HTR-8/SVneo (cell line): ENCODE data around the gene CYTIP.

Experiments
- DNase-seq: peaks from one replicate; pipeline ENCODE4 v3.0.0; 2011; ENCODE audit warnings: low spot score, mixed read lengths; ENCODE audit not compliant: insufficient read length
- FAIRE-seq: peaks from 2 replicates; lab custom pipeline; 2011; peaks lifted over from hg19 to GRCh38; lab: Jason Lieb, UNC

Gene CYTIP

GRCh38 chr2:157465554-157465953 is 21.7 kb upstream of the CYTIP start:
- FAIRE-seq (no peak), DNase-seq (no peak)

- FAIRE-seq = no peak
- DNase-seq = no peak
Observed at GRCh38 chr2:157463002-157463401, 19.1 kb upstream of the CYTIP start.

- DNase-seq (no peak), FAIRE-seq (no peak)
Observed at GRCh38 chr2:157460897-157461296, 17.0 kb upstream of the CYTIP start.

DNA sequence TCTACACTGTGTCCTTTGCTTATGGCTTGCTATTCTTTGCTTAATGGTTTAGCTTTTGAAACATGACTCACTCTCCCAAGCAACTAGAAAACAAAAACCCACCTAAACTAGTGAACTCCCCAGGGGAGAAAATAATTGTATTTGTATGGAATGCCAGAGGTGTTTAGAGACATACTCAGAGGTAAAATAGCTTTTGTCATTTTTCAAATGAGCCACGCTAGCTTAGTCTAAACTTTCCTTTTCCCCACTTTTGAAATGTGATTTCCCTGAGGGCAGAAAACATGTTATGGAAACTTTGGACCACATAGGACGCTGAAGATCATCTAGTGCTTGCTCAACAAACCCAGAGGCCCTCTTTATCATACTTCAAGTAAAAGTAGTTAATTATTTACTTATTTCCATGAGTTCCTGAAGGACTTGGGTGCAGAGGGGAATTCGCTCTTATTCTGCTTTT is 16.5 kb upstream of the CYTIP start:
- FAIRE-seq (no peak), DNase-seq (no peak)

DNA sequence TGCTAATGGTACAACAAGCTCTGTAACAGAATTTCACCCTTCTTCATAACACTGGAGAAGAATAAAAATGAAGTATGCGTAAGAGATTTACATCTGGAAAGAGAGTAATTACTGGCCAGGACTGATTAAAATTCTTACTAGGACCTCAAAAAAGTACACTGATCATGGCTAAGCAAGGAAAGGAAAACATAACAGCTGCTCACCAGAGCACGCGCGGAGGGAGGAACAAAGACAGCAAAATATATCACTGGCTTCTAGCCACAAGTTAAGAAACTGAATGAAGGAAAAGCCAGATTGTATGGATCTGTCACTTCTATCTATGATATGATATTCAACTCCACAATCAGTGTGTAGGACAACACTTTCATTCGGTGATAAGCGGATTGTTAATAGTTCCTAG is 15.6 kb upstream of the CYTIP start:
- no peak for DNase-seq
- no peak for FAIRE-seq

DNA sequence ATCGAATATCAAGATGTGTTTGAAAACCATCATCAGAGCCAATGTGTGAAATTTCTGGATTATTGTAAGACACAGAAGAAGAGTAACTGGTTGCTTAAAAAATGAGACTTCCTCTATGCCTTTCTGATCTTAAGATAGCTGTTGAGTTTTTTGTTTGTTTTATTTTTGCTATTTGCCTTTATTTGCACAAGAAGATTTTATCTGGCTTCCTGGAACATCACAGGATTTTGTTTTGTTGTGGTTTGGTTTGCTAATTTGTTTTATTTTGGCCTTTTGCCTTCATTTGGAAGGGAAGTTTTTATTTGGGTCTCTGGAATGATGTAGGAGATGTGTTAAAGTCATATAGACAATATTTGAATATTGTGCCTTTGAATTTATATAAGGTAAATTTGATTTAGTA is 3.9 kb upstream of the CYTIP start:
- FAIRE-seq = no peak

DNA sequence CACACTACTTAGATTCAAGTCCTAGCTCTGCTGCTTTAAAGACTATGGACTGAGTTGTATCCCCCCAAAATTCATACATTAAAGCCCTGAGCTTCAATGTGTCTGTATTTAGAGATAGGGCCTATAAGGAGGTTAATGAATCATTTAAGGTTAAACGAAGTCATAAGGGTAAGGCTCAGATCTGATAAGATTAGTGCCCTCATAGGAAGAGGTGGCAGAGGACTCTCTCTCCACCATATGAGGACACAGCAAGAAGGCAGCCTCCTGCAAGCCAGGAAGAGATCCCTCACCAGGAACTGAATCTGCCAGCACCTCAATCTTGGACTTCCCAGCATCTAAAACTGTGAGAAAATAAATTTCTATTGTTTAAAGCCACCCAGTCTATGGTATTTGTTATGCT is 3.1 kb upstream of the CYTIP start:
- no peak for FAIRE-seq

More for the DNA sequence above, 3.9 kb upstream of the CYTIP start:
- no peak for DNase-seq

GRCh38 chr2:157444641-157445040 is 752 bp upstream of the CYTIP start:
- no peak for FAIRE-seq

More for the DNA sequence above, 3.1 kb upstream of the CYTIP start:
- DNase-seq = no peak

GRCh38 chr2:157443090-157443489 is 799 bp downstream of the CYTIP start:
- DNase-seq = no peak
- FAIRE-seq = no peak

More at GRCh38 chr2:157444641-157445040, 752 bp upstream of the CYTIP start:
- DNase-seq = no peak

DNA sequence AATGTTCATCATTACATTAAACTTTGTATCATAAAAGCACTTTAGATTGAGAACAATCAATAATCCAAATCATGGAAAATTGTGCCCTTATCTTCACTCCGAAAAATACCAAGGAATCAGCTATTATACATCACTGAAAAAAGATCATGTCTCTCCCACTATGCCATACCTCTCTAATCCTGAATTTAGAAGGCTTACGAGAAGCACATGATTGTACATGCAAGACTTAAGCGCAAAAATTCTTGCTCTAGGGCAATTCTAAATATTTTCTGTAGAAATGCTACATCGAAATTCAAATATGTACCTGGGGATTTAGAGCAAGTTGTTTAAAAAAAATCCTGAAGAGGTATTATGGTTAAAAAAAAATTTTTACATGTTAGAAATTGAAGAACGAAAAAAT is 1.3 kb downstream of the CYTIP start:
- no peak for DNase-seq
- FAIRE-seq = no peak

- no peak for DNase-seq
- no peak for FAIRE-seq
Observed at GRCh38 chr2:157442191-157442590, 1.7 kb downstream of the CYTIP start.

DNA sequence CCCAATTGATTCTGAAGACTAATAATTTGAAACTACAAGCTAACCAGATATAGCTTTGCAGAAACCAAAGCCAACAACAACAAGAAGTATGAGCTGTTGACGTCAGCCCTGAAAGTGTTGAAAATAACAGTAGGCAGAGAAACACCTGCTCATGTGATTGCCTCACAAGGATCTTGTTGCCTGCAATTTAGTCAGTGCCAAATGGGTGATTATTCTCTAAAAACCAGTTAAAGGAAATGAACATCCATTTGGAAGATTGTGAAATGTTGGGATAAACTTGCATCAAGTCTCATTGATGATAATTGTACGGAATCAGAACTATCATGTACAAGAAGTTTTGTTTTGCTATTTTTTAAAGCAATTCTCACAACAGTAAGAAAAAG is 2.8 kb downstream of the CYTIP start:
- no peak for FAIRE-seq
- DNase-seq = no peak

DNA sequence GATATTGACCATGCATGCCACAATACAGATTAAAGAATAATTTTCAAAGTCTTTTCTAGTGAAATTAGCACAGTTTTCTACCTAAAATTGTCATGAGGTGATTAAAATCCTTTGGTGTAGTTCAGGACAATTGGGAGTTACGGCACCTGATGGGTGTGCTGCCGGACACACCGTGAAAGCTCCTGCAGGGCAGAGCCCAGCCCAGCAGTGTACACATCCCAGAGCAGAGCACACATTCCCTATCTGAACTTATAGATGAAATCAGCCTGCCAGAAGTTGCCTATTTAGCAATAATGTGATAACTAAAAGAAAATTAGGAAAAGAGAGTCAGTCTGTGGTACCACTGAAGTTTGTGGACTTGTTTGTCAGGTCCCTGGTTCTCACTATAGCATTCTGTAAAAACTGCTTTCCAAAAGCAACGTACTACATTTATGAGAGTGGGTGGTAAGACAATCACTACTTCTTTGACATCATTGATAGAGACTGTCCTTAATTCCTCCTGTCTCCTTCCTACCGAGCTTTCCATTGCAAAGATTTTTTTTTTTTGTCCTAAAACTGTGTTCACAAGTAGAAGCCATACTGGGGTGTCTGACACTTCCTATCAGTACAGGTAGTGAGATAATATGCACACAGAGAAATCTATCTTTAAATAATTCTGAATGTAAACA is 3.4 kb downstream of the CYTIP start:
- DNase-seq = no peak
- FAIRE-seq = no peak

DNA sequence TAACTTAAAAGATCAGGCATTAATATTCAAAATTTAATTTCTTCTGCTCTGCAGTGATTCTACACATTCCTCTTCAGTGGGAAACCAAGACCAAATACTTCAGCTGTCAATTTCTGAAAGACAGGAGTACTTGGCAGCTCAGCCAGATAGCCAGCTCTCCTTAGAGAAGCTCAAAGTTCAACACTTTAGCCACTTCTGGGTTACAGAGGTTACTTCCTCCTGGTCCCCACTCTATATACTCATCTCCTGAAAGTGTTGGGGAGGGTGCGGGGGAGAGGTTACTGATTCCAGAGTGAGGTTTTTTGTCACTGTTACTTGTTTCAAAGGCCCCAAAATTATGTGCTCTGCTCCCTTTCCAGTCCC is 4.1 kb downstream of the CYTIP start:
- no peak for FAIRE-seq

DNA sequence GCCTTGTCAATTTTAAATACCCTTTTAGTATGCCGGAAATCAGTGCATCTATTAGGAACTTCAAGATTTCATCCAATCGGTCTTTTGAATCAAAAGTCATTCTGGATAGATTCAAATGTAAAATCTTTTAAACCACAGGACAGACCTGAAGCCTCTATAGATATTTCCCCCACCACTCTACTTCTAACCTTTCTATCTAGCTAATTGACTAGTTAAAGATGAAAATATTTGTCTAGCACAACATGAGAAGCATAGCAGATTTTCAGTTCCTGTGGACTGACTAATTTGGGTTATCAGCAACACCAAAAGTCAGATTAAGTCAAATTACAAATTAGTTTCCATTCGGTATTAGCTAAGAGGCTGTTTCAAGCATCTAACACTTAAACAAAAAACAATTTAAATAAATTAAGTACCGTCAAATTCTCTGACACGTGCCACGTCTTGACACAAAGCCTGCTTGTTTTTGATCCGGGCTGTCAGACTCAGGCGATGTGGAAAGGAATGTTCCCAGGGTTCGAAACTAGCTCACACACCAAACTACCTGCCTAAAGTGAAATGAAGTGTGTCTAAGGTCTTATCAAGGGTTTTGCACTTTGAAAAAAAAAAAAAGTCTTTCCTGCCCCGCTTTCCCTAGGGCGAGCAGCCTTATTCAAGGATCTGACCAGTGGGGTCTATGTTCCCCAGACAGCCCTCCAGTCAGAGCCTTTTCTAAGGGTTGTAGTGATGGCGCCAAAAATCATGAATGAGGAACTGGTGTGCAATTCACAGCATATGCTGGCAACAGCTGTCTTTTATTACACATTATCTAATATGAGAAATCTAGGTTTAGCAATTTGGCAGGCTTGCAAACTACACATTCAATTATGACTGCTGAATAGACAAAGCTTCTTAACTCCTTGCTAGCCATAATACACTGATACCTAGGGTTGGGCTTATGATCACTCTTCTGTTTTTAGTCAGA is 4.7 kb downstream of the CYTIP start:
- FAIRE-seq = no peak
- no peak for DNase-seq

More for the DNA sequence above, 4.1 kb downstream of the CYTIP start:
- DNase-seq = no peak

GRCh38 chr2:157433394-157433793 is 10.5 kb downstream of the CYTIP start:
- DNase-seq = no peak
- FAIRE-seq = no peak

DNA sequence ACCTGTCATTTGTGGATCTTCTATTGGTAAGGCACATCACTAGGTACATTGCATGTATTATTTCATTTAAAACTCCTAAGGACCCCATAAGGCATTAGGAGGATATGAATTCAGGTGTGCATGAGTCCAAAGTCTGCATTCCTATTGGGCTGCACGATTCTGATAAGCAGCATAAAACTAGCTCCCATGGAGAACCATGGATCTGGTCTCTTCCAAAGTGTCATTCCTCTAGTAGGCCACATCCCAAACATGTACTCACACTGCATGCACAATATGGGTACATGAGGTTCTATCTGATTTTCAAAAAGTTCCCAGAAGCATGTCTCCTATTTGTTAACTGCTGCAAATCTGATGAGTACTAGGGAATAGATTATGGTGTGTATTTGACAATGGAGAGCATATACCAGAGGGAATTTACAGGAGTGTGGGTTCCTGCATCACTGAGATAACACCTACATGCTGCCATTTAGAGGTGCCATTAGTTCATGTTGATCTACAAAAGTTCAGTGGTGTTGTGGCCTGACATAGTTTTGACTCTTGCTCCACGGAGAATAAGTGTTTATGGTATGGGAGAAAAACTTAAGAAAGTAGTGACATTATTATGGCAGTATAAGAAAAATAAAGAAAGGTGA is 11.3 kb downstream of the CYTIP start:
- no peak for DNase-seq
- no peak for FAIRE-seq

DNA sequence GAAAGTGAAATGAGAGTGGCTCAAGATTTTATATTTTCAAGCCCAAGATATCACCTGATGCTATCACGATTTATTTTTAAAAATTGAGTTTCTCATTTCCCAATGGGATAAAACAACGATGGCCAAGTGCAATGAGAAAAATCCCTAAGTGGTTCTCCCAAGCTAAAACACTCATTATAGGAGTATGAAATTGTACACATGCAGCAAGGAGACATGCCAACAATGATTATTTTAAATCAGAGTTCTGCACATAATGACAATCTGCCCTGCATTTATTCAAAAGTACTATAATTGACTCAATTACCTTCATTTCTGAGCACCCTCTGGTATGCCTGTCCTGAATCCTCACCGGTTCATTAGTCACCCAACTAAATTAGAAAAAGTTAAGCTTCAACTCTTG is 12.7 kb downstream of the CYTIP start:
- DNase-seq (no peak), FAIRE-seq (no peak)

GRCh38 chr2:157428500-157429175 is 15.3 kb downstream of the CYTIP start:
- DNase-seq (no peak), FAIRE-seq (no peak)

GRCh38 chr2:157427922-157428303 is 16.0 kb downstream of the CYTIP start:
- DNase-seq (no peak), FAIRE-seq (no peak)
